SK-N-SH (cell line): ENCODE measurements around the gene UTF1. TPM values are rescaled to one million over a fixed set of nuclear protein-coding genes. Genes with fewer than 3 reads are reported as not detected.

Experiments
- CTCF ChIA-PET: fragments of 300-600, 350-600 bp; formaldehyde crosslinking; extraction: SDS; loops from one replicate; lab custom pipeline; 2021; lab: Yijun Ruan, JAX
- POLR2A ChIA-PET: fragments of 350-600 bp; sonication (Branson Sonifier 250); formaldehyde crosslinking; extraction: SDS; loops from one replicate; lab custom pipeline; 2020; ENCODE audit warnings: antibody characterized with exemption, inconsistent platforms; lab: Yijun Ruan, JAX
- DNase-seq: peaks from one replicate; pipeline ENCODE4 v3.0.0; 2012
- H2AFZ ChIP-seq: fragments of 200-600 bp; sonication (generic); 2 replicates; pipeline ENCODE4 v1.8.1; 2016; ENCODE audit warnings: antibody characterized with exemption, mild to moderate bottlenecking, low read depth
- H3F3A ChIP-seq: fragments of 200-600 bp; sonication (generic); replicated peaks from 2 replicates; pipeline ENCODE3; 2016; ENCODE audit warnings: antibody characterized with exemption, mild to moderate bottlenecking; ENCODE audit not compliant: insufficient read depth
- H3K27ac ChIP-seq, 2 experiments: fragments of 200-500 bp in 1 of 2; fragments of 200-600 bp in 1 of 2; sonication (Bioruptor generic) in 1 of 2; sonication (generic), shearing (Covaris generic) in 1 of 2; 2 replicates each; pipeline versions ENCODE4 v1.5.1 to v1.6.1; 2014 to 2016; ENCODE audit warnings: low read depth in 2 of 2, inconsistent platforms in 1 of 2, low read length in 1 of 2, mild to moderate bottlenecking in 1 of 2, mixed read lengths in 1 of 2
- H3K27me3 ChIP-seq: fragments of 200-600 bp; sonication (generic), shearing (Covaris generic); 2 replicates; pipeline ENCODE4 v1.6.1; 2016; ENCODE audit warnings: mixed run types; ENCODE audit not compliant: insufficient read depth
- H3K36me3 ChIP-seq, 2 experiments: fragments of 200-500 bp in 1 of 2; fragments of 200-600 bp in 1 of 2; sonication (Bioruptor generic) in 1 of 2; sonication (generic) in 1 of 2; replicated peaks in 1 of 2; 2 replicates each; pipeline versions ENCODE3 to v1.5.1; 2014 to 2016; ENCODE audit warnings: low read length in 1 of 2, mild to moderate bottlenecking in 1 of 2; ENCODE audit not compliant: insufficient read depth in 2 of 2, control insufficient read depth in 1 of 2
- H3K4me1 ChIP-seq, 2 experiments: fragments of 200-500 bp in 1 of 2; fragments of 200-600 bp in 1 of 2; sonication (Bioruptor generic) in 1 of 2; sonication (generic), shearing (Covaris generic) in 1 of 2; 2 replicates each; pipeline versions ENCODE4 v1.5.1 to v1.6.1; 2014 to 2016; ENCODE audit warnings: low read depth in 1 of 2, low read length in 1 of 2, mixed run types in 1 of 2; ENCODE audit not compliant: insufficient read depth in 2 of 2, control insufficient read depth in 1 of 2
- H3K4me2 ChIP-seq: fragments of 200-600 bp; sonication (generic), shearing (Covaris generic); 2 replicates; pipeline ENCODE4 v1.6.1; 2017; ENCODE audit warnings: mixed run types
- H3K4me3 ChIP-seq, 2 experiments: fragments of 200-500 bp in 1 of 2; fragments of 200-600 bp in 1 of 2; sonication (Bioruptor generic) in 1 of 2; sonication (generic), shearing (Covaris generic) in 1 of 2; 2 replicates each; pipeline versions ENCODE4 v1.5.1 to v1.8.1; 2014 to 2016; ENCODE audit warnings: low read depth in 2 of 2, inconsistent platforms in 1 of 2, low read length in 1 of 2, mild to moderate bottlenecking in 1 of 2, mixed read lengths in 1 of 2, moderate library complexity in 1 of 2
- H3K79me2 ChIP-seq: fragments of 200-600 bp; sonication (generic); 2 replicates; pipeline ENCODE4 v1.8.1; 2017; ENCODE audit warnings: mild to moderate bottlenecking; ENCODE audit not compliant: insufficient read depth
- H3K9ac ChIP-seq: fragments of 200-600 bp; sonication (generic); 2 replicates; pipeline ENCODE4 v1.6.1; 2017; ENCODE audit warnings: mixed run types
- H3K9me2 ChIP-seq: fragments of 200-600 bp; sonication (generic); 2 replicates; pipeline ENCODE4 v1.6.1; 2017; ENCODE audit warnings: mixed run types
- H3K9me3 ChIP-seq: fragments of 200-600 bp; sonication (generic); 2 replicates; pipeline ENCODE4 v1.6.1; 2017; ENCODE audit warnings: mixed run types, mild to moderate bottlenecking, moderate library complexity
- H4K20me1 ChIP-seq: fragments of 200-600 bp; sonication (generic); 2 replicates; pipeline ENCODE4 v1.6.1; 2017; ENCODE audit warnings: mild to moderate bottlenecking, mixed run types; ENCODE audit not compliant: insufficient read depth
- GABPA ChIP-seq: IDR thresholded peaks from 2 replicates; pipeline ENCODE4 v1.4.0; 2012; ENCODE audit warnings: low read depth, mild to moderate bottlenecking
- RCOR1 ChIP-seq: fragments of 150-350 bp; IDR thresholded peaks from 2 replicates; pipeline ENCODE4 v1.6.1; 2017; ENCODE audit warnings: antibody characterized with exemption, low read length
- RFX5 ChIP-seq: IDR thresholded peaks from 2 replicates; pipeline ENCODE4 v1.6.1; 2012; ENCODE audit warnings: mild to moderate bottlenecking, improper control_type of control experiment, low read length
- YY1 ChIP-seq: IDR thresholded peaks from 2 replicates; pipeline ENCODE4 v1.4.0; 2012; ENCODE audit warnings: low read depth, mild to moderate bottlenecking
- WGBS: methylation state at CpG from one replicate; pipeline ENCODE4 v1.1.6; 2017; ENCODE audit warnings: low lambda C conversion rate; 5-methylcytosine and 5-hydroxymethylcytosine counted together
- polyA plus RNA-seq, 3 experiments: library from polyadenylated mRNA; depleted of rRNA; stranded (reverse); fragments of >200 nt; gene quantifications; 2 replicates each; pipeline ENCODE4 v1.2.3, GENCODE V29; 2012
- TF ChIP-seq, protein P1 (sequence below): fragments of 150-350 bp; IDR thresholded peaks from 2 replicates; pipeline ENCODE4 v1.6.1; 2017; ENCODE audit warnings: antibody characterized with exemption, low read length, low read depth, borderline replicate concordance
- TF ChIP-seq, protein P2 (sequence below): fragments of 200-600 bp; sonication (generic); IDR thresholded peaks from 2 replicates; pipeline ENCODE4 v1.6.1; 2017; ENCODE audit warnings: antibody characterized with exemption, mild to moderate bottlenecking, moderate library complexity
- TF ChIP-seq, protein P3 (sequence below): IDR thresholded peaks from 2 replicates; pipeline ENCODE4 v1.6.1; 2012; ENCODE audit warnings: mild to moderate bottlenecking, low read depth, low read length, moderate library complexity

Gene UTF1
- polyA plus RNA-seq, 1 of the 3 experiments (the other 2 are of a cell fraction), result not detected

DNA sequence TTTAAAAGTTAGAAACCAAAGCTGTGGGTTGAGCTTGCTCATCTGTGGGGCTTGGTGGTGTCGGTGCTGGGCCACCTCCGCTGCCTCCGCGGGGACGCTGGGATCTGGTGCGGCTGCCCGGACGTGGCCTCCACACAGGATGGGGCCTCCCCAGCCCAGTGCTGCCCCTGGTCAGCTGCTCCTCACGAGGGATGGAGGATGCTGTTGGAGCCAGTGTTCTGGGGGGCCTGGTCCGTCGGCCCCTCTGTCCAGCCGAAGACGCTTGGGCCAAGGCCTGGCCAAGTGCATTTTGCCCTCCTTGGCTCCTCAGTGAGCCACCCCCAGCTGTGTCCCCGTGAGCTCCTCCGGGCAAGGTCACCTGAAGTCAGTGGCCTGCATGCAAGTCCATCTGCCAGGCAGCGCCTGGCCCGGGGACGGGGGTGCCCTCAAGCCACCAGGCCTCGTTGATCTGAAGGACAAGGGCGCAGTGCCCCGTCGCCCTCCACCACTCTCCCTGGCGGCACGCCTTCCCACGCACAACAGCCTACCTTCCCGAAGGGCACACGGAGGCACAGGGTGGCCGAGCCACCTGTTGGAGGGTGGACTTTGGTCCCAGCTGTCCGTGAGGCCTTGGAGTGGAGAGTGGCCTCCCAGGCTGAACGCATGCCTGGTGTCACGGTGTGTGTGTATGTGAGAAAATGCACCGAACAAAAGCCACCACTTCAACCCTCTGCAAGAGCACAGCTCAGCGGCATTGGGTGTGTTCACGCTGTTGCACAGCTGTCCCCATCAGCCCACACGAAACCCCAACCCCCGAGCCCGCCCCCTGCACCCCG is 42.7 kb upstream of the UTF1 start:
- Histone ChIP-seq H3K9ac (no peak overlapping the region), H3K27ac (no peak overlapping the region), H3K36me3 (no peaks in the 10 kb centered on the region), H3K9me2 (no peaks in the 10 kb centered on the region), H3K9me3 (no peaks in the 10 kb centered on the region), H3K4me2 (no peak overlapping the region), H3K4me1 (no peaks in the 10 kb centered on the region), H3K79me2 (no peaks in the 10 kb centered on the region), H4K20me1 (no peaks in the 10 kb centered on the region), H3K27me3 (no peaks in the 10 kb centered on the region; the same call in 1 of the 2 replicates), H2AFZ (no peak overlapping the region), H3F3A (no peaks in the 10 kb centered on the region)
- ChIA-PET POLR2A (no interaction called here), CTCF (interaction anchor here (0.9 to 1.5 kb wide), 2 partner anchors 44 kb away, joined by 5 read pairs; no protein-coding TSS in a partner anchor)
- DNase-seq, result no peak
- whole genome bisulfite sequencing, result 52% methylated on average over 18 of the region's 38 CpGs
- TF ChIP-seq, protein P1, sequence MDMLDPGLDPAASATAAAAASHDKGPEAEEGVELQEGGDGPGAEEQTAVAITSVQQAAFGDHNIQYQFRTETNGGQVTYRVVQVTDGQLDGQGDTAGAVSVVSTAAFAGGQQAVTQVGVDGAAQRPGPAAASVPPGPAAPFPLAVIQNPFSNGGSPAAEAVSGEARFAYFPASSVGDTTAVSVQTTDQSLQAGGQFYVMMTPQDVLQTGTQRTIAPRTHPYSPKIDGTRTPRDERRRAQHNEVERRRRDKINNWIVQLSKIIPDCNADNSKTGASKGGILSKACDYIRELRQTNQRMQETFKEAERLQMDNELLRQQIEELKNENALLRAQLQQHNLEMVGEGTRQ, result no peak
- no peak for TF ChIP-seq RFX5
- TF ChIP-seq, protein P2, sequence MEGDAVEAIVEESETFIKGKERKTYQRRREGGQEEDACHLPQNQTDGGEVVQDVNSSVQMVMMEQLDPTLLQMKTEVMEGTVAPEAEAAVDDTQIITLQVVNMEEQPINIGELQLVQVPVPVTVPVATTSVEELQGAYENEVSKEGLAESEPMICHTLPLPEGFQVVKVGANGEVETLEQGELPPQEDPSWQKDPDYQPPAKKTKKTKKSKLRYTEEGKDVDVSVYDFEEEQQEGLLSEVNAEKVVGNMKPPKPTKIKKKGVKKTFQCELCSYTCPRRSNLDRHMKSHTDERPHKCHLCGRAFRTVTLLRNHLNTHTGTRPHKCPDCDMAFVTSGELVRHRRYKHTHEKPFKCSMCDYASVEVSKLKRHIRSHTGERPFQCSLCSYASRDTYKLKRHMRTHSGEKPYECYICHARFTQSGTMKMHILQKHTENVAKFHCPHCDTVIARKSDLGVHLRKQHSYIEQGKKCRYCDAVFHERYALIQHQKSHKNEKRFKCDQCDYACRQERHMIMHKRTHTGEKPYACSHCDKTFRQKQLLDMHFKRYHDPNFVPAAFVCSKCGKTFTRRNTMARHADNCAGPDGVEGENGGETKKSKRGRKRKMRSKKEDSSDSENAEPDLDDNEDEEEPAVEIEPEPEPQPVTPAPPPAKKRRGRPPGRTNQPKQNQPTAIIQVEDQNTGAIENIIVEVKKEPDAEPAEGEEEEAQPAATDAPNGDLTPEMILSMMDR, result no peak
- TF ChIP-seq GABPA, result no peak
- no peak for TF ChIP-seq RCOR1
- no peak for TF ChIP-seq YY1
- TF ChIP-seq, protein P3, sequence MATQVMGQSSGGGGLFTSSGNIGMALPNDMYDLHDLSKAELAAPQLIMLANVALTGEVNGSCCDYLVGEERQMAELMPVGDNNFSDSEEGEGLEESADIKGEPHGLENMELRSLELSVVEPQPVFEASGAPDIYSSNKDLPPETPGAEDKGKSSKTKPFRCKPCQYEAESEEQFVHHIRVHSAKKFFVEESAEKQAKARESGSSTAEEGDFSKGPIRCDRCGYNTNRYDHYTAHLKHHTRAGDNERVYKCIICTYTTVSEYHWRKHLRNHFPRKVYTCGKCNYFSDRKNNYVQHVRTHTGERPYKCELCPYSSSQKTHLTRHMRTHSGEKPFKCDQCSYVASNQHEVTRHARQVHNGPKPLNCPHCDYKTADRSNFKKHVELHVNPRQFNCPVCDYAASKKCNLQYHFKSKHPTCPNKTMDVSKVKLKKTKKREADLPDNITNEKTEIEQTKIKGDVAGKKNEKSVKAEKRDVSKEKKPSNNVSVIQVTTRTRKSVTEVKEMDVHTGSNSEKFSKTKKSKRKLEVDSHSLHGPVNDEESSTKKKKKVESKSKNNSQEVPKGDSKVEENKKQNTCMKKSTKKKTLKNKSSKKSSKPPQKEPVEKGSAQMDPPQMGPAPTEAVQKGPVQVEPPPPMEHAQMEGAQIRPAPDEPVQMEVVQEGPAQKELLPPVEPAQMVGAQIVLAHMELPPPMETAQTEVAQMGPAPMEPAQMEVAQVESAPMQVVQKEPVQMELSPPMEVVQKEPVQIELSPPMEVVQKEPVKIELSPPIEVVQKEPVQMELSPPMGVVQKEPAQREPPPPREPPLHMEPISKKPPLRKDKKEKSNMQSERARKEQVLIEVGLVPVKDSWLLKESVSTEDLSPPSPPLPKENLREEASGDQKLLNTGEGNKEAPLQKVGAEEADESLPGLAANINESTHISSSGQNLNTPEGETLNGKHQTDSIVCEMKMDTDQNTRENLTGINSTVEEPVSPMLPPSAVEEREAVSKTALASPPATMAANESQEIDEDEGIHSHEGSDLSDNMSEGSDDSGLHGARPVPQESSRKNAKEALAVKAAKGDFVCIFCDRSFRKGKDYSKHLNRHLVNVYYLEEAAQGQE, result no peak
- TF ChIP-seq, all 33 proteins: peak for 0
- H3K4me3 ChIP-seq, result no peak overlapping the region
